BE2C (cell line): ENCODE measurements around the gene YKT6.

Source experiments
- DNase-seq: peaks from one replicate; pipeline ENCODE4 v3.0.0-alpha.2; 2020
- H3K27me3 ChIP-seq: fragments of 250-450 bp; sonication (Bioruptor Pico); 2 replicates; pipeline ENCODE4 v1.5.1; 2020; ENCODE audit warnings: mild to moderate bottlenecking
- H3K36me3 ChIP-seq: fragments of 250-450 bp; sonication (Bioruptor Pico); 2 replicates; pipeline ENCODE4 v1.5.1; 2020; ENCODE audit warnings: mild to moderate bottlenecking
- H3K4me1 ChIP-seq: fragments of 250-450 bp; sonication (Bioruptor Pico); 2 replicates; pipeline ENCODE4 v1.5.1; 2020
- H3K4me3 ChIP-seq: 2 replicates; pipeline ENCODE4 v1.5.1; 2011; ENCODE audit warnings: low read depth, low read length
- H3K9me3 ChIP-seq: fragments of 250-450 bp; sonication (Bioruptor Pico); 2 replicates; pipeline ENCODE4 v1.5.1; 2020
- CTCF ChIP-seq: IDR thresholded peaks from 2 replicates; pipeline ENCODE4 v1.5.1; 2012; ENCODE audit warnings: mild to moderate bottlenecking, low read depth, low read length

The YKT6 gene

GRCh38 chr7:44225566-44226395, 25.0 kb downstream of the YKT6 start:
- Histone ChIP-seq H3K4me3 (no peak overlapping the region), H3K9me3 (no peaks in the 10 kb centered on the region), H3K36me3 (no peaks in the 10 kb centered on the region), H3K4me1 (no peaks in the 10 kb centered on the region; the same call in 1 of the 2 replicates), H3K27me3 (no peaks in the 10 kb centered on the region)
- TF ChIP-seq CTCF = no peak
- DNase-seq = no peak

GRCh38 chr7:44226396-44226753, 25.6 kb downstream of the YKT6 start:
- Histone ChIP-seq H3K9me3 (no peaks in the 10 kb centered on the region), H3K27me3 (no peaks in the 10 kb centered on the region), H3K4me3 (no peak overlapping the region), H3K36me3 (no peaks in the 10 kb centered on the region), H3K4me1 (no peaks in the 10 kb centered on the region)
- no peak for DNase-seq
- no peak for TF ChIP-seq CTCF

- DNase-seq = no peak
- H3K36me3 ChIP-seq = no peaks in the 10 kb centered on the region
- no peak for TF ChIP-seq CTCF
- H3K27me3 ChIP-seq = no peaks in the 10 kb centered on the region
- H3K9me3 ChIP-seq = no peaks in the 10 kb centered on the region
- H3K4me1 ChIP-seq = no peaks in the 10 kb centered on the region
- no peak overlapping the region for H3K4me3 ChIP-seq
Observed at GRCh38 chr7:44227911-44228310, 27.1 kb downstream of the YKT6 start.

GRCh38 chr7:44228571-44229350, 28.0 kb downstream of the YKT6 start:
- Histone ChIP-seq H3K9me3 (no peaks in the 10 kb centered on the region), H3K27me3 (no peaks in the 10 kb centered on the region)

GRCh38 chr7:44229546-44230105, 28.8 kb downstream of the YKT6 start:
- H3K4me3 ChIP-seq = no peak overlapping the region
- no peaks in the 10 kb centered on the region for H3K9me3 ChIP-seq
- DNase-seq = no peak
- TF ChIP-seq CTCF = no peak
- H3K27me3 ChIP-seq = no peaks in the 10 kb centered on the region
- no peaks in the 10 kb centered on the region for H3K4me1 ChIP-seq
- H3K36me3 ChIP-seq = no peaks in the 10 kb centered on the region

More at GRCh38 chr7:44228571-44229350, 28.0 kb downstream of the YKT6 start:
- no peak for DNase-seq
- H3K36me3 ChIP-seq = no peaks in the 10 kb centered on the region
- no peak for TF ChIP-seq CTCF
- H3K4me1 ChIP-seq = no peaks in the 10 kb centered on the region
- no peak overlapping the region for H3K4me3 ChIP-seq

GRCh38 chr7:44230286-44230685, 29.5 kb downstream of the YKT6 start:
- no peaks in the 10 kb centered on the region for H3K27me3 ChIP-seq
- TF ChIP-seq CTCF = no peak
- no peak overlapping the region for H3K4me3 ChIP-seq
- no peaks in the 10 kb centered on the region for H3K9me3 ChIP-seq
- H3K4me1 ChIP-seq = no peaks in the 10 kb centered on the region; the same call in 1 of the 2 replicates
- no peaks in the 10 kb centered on the region for H3K36me3 ChIP-seq
- DNase-seq = no peak
